Measurements from ENCODE around the gene TUBGCP5. TPM values are rescaled to one million over a fixed set of nuclear protein-coding genes. Genes with fewer than 3 reads are reported as not detected.

The TUBGCP5 gene
- total RNA-seq = 29.3 and 33.2 TPM in 2 replicates

DNA sequence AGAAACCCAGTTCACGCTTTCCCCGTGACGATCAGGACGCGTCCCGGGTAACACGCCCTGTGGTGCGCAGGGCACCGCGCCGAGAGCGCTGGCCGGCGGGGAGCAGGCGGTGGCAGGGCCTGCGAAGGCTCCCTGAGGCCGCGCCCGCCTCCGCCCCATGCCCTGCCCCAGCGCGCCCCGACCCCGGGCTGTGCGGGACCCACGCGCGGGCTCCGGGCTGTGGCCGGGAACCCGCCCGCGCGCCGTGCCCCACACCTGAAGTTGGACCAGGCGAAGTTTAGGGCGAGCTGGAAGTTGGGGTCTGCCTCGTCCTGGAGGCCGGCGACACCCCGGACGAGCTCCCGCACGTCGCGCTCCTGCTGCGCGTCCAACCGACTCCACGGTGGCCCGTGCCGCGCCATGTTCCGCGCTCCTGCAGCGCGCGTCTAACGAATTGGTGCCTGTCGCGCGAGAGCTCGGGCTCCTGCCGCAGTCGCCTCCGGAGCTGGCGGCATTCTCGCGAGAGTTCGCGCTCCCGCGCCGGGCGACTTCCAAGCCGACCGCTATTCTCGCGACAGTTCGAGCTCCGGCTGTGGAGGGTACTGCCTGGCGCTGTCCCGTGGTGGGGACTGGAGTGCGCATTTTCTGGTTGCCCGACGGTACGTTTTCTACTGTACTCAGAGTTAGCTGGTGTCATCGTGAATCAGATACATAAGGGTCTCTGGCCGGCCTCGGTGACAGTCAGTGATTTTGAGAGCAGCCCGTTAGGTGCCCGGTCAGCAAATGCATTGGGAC, at the start of gene TUBGCP5:
TSS of gene TUBGCP5 (minus strand) at position 427 of the 774 bp plus-strand sequence. CDS start at position 401, 26 bp downstream.

GRCh38 chr15:22980189-22981050, 58.9 kb downstream of the TUBGCP5 start, which contains the start of gene CYFIP1:
TSS of gene CYFIP1 (minus strand) at chr15:22980368. CDS start at chr15:22947285, 33,083 bp downstream.

Other genes starting within 250 kb of the TUBGCP5 start
- gene NIPA2, start 200.9 kb downstream of the TUBGCP5 start, total RNA-seq = 118 and 133 TPM in 2 replicates
- 111 and 125 TPM in 2 replicates for gene CYFIP1, start 59.2 kb downstream of the TUBGCP5 start, total RNA-seq
- not detected in 2 replicates for gene GOLGA6L1, start 97.3 kb upstream of the TUBGCP5 start, total RNA-seq